Mesenchymal stem cell (in vitro differentiated cells and primary cell): ENCODE results near the gene HLA-DPA1.

Source experiments
- DNase-seq: peaks from one replicate; pipeline ENCODE4 v3.0.0-alpha.2; 2013
- H2AFZ ChIP-seq: one replicate; pipeline ENCODE4 v1.6.1; 2013; ENCODE audit warnings: low read depth, mild to moderate bottlenecking, control low read depth, inconsistent platforms, low read length, moderate library complexity
- H2AK5ac ChIP-seq: 2 replicates; pipeline ENCODE4 v1.6.1; 2013; ENCODE audit warnings: low read length, moderate library complexity, mild to moderate bottlenecking, inconsistent platforms; ENCODE audit not compliant: severe bottlenecking
- H2BK120ac ChIP-seq: one replicate; pipeline ENCODE4 v1.6.1; 2013; ENCODE audit warnings: low read depth, mild to moderate bottlenecking, inconsistent platforms, low read length, moderate library complexity
- H2BK12ac ChIP-seq, 2 experiments: one replicate each; pipeline ENCODE4 v1.6.1; 2013; ENCODE audit warnings: inconsistent platforms in 2 of 2, low read length in 2 of 2, mild to moderate bottlenecking in 2 of 2, moderate library complexity in 2 of 2, control low read depth in 1 of 2
- H2BK15ac ChIP-seq: one replicate; pipeline ENCODE4 v1.6.1; 2013; ENCODE audit warnings: mild to moderate bottlenecking, low read depth, inconsistent platforms; ENCODE audit not compliant: poor library complexity, severe bottlenecking
- H2BK5ac ChIP-seq: 2 replicates; pipeline ENCODE4 v1.6.1; 2013; ENCODE audit warnings: low read depth, mild to moderate bottlenecking, low read length, control low read depth, inconsistent platforms; ENCODE audit not compliant: poor library complexity, severe bottlenecking
- H3K14ac ChIP-seq, 2 experiments: one replicate each; pipeline ENCODE4 v1.6.1; 2013; ENCODE audit warnings: inconsistent platforms in 2 of 2, low read length in 2 of 2, control low read depth in 1 of 2, mild to moderate bottlenecking in 1 of 2, moderate library complexity in 1 of 2
- H3K18ac ChIP-seq, 2 experiments: one replicate each; pipeline ENCODE4 v1.6.1; 2013; ENCODE audit warnings: inconsistent platforms in 2 of 2, low read length in 2 of 2, control low read depth in 1 of 2, low read depth in 1 of 2, mild to moderate bottlenecking in 1 of 2
- H3K23ac ChIP-seq, 2 experiments: one replicate each; pipeline ENCODE4 v1.6.1; 2013; ENCODE audit warnings: inconsistent platforms in 2 of 2, low read length in 2 of 2, mild to moderate bottlenecking in 2 of 2, moderate library complexity in 2 of 2, control low read depth in 1 of 2
- H3K27ac ChIP-seq: 2 replicates; pipeline ENCODE4 v1.5.1; 2013; ENCODE audit warnings: mild to moderate bottlenecking, moderate library complexity, low read length, control low read depth, inconsistent platforms; ENCODE audit not compliant: poor library complexity, severe bottlenecking
- H3K27me3 ChIP-seq, 2 experiments: 2 replicates each; pipeline versions ENCODE4 v1.6.1 to v1.7.0; 2013; ENCODE audit warnings: low read length in 2 of 2, mild to moderate bottlenecking in 2 of 2, moderate library complexity in 2 of 2, control low read depth in 1 of 2, inconsistent platforms in 1 of 2; ENCODE audit not compliant: control insufficient read depth in 1 of 2, insufficient read depth in 1 of 2
- H3K36me3 ChIP-seq, 2 experiments: 2 replicates each; pipeline versions ENCODE4 v1.6.1 to v1.7.0; 2013; ENCODE audit warnings: low read length in 2 of 2, control low read depth in 1 of 2, inconsistent platforms in 1 of 2, low read depth in 1 of 2, mild to moderate bottlenecking in 1 of 2; ENCODE audit not compliant: insufficient read depth in 2 of 2, control insufficient read depth in 1 of 2
- H3K4ac ChIP-seq, 2 experiments: one replicate each; pipeline ENCODE4 v1.6.1; 2013; ENCODE audit warnings: inconsistent platforms in 2 of 2, low read length in 2 of 2, mild to moderate bottlenecking in 2 of 2, moderate library complexity in 2 of 2, control low read depth in 1 of 2, low read depth in 1 of 2
- H3K4me1 ChIP-seq: 2 replicates; pipeline ENCODE4 v1.6.1; 2013; ENCODE audit warnings: low read depth, low read length, control low read depth; ENCODE audit not compliant: control insufficient read depth, insufficient read depth
- H3K4me2 ChIP-seq: 2 replicates; pipeline ENCODE4 v1.6.1; 2013; ENCODE audit warnings: low read length, mild to moderate bottlenecking, inconsistent platforms; ENCODE audit not compliant: poor library complexity, severe bottlenecking
- H3K4me3 ChIP-seq, 2 experiments: 2 replicates each; pipeline versions ENCODE4 v1.5.1 to v1.7.0; 2013; ENCODE audit warnings: low read length in 2 of 2, mild to moderate bottlenecking in 2 of 2, control low read depth in 1 of 2, low read depth in 1 of 2; ENCODE audit not compliant: insufficient read depth in 1 of 2
- H3K79me1 ChIP-seq: replicated peaks from 2 replicates; pipeline ENCODE4 v1.6.1; 2013; ENCODE audit warnings: mild to moderate bottlenecking, control low read depth, low read length, inconsistent platforms; ENCODE audit not compliant: poor library complexity, severe bottlenecking
- H3K9ac ChIP-seq: 2 replicates; pipeline ENCODE4 v1.7.0; 2013; ENCODE audit warnings: mild to moderate bottlenecking, low read length, moderate library complexity
- H3K9me3 ChIP-seq: 2 replicates; pipeline ENCODE4 v1.7.0; 2013; ENCODE audit warnings: mild to moderate bottlenecking, low read length; ENCODE audit not compliant: control insufficient read depth
- H4K8ac ChIP-seq: one replicate; pipeline ENCODE4 v1.6.1; 2013; ENCODE audit warnings: inconsistent platforms, mild to moderate bottlenecking, low read length, moderate library complexity
- H4K91ac ChIP-seq: one replicate; pipeline ENCODE4 v1.6.1; 2013; ENCODE audit warnings: mild to moderate bottlenecking, low read length, inconsistent platforms
- WGBS: methylation state at CpG from one replicate; pipeline ENCODE4 v1.1.7; 2013; ENCODE audit warnings: mixed read lengths; 5-methylcytosine and 5-hydroxymethylcytosine counted together

HLA-DPA1 gene

GRCh38 chr6:33091957-33092356 is 18.5 kb upstream of the HLA-DPA1 start:
- no peak overlapping the region for H2AFZ ChIP-seq
- no peaks in the 10 kb centered on the region for H3K79me1 ChIP-seq
- H3K4me2 ChIP-seq = no peak overlapping the region
- no peaks in the 10 kb centered on the region for H3K9me3 ChIP-seq
- no peak overlapping the region for H3K23ac ChIP-seq
- no peak overlapping the region for H2BK12ac ChIP-seq
- no peak overlapping the region for H3K9ac ChIP-seq
- H3K4ac ChIP-seq = no peak overlapping the region
- no peak overlapping the region for H2BK15ac ChIP-seq
- peaks cover 2 to 12% of the 10 kb centered on the region in 2 experiments for H3K27me3 ChIP-seq
- peaks cover 0 to 12% of the 10 kb centered on the region in 2 experiments for H3K36me3 ChIP-seq
- no peak overlapping the region for H4K91ac ChIP-seq
- WGBS = 46% methylated on average over 9 of the region's 9 CpGs
- no peak overlapping the region for H3K18ac ChIP-seq
- no peak overlapping the region for H3K4me3 ChIP-seq
- H4K8ac ChIP-seq = no peak overlapping the region
- no peaks in the 10 kb centered on the region for H3K4me1 ChIP-seq
- no peak overlapping the region for H2AK5ac ChIP-seq
- no peak for DNase-seq
- no peak overlapping the region for H2BK5ac ChIP-seq
- no peak overlapping the region for H3K27ac ChIP-seq
- H2BK120ac ChIP-seq = no peak overlapping the region
- H3K14ac ChIP-seq = no peak overlapping the region

- Histone ChIP-seq H3K79me1 (no peaks in the 10 kb centered on the region), H2BK12ac (no peak overlapping the region), H3K4me3 (no peak overlapping the region), H3K18ac (no peak overlapping the region), H3K27ac (no peak overlapping the region), H3K9ac (no peak overlapping the region), H4K8ac (no peak overlapping the region), H3K4me1 (no peaks in the 10 kb centered on the region), H2BK120ac (no peak overlapping the region), H3K27me3 (peaks cover 0 to 5% of the 10 kb centered on the region in 2 experiments), H3K9me3 (no peaks in the 10 kb centered on the region), H2AFZ (no peak overlapping the region), H4K91ac (no peak overlapping the region), H3K36me3 (peaks cover 0 to 38% of the 10 kb centered on the region in 2 experiments), H2BK15ac (no peak overlapping the region), H2BK5ac (no peak overlapping the region), H2AK5ac (no peak overlapping the region), H3K4ac (no peak overlapping the region), H3K4me2 (no peak overlapping the region), H3K23ac (no peak overlapping the region), H3K14ac (no peak overlapping the region)
- 38% methylated on average over 3 of the region's 6 CpGs for WGBS
- no peak for DNase-seq
Measured at GRCh38 chr6:33088931-33089620, 15.6 kb upstream of the HLA-DPA1 start.

GRCh38 chr6:33088258-33088930 is 14.9 kb upstream of the HLA-DPA1 start:
- Histone ChIP-seq H3K23ac (no peak overlapping the region), H3K18ac (no peak overlapping the region), H2BK15ac (no peak overlapping the region), H3K27ac (no peak overlapping the region), H3K36me3 (peaks cover 0 to 45% of the 10 kb centered on the region in 2 experiments), H2BK120ac (no peak overlapping the region), H2BK12ac (no peak overlapping the region), H3K9ac (no peak overlapping the region), H3K79me1 (no peaks in the 10 kb centered on the region), H3K27me3 (peaks cover 0 to 5% of the 10 kb centered on the region in 2 experiments), H2AK5ac (no peak overlapping the region), H4K91ac (no peak overlapping the region), H4K8ac (no peak overlapping the region), H2AFZ (no peak overlapping the region), H3K9me3 (no peaks in the 10 kb centered on the region), H3K4me3 (no peak overlapping the region), H2BK5ac (no peak overlapping the region), H3K14ac (no peak overlapping the region), H3K4me1 (no peaks in the 10 kb centered on the region), H3K4me2 (no peak overlapping the region), H3K4ac (no peak overlapping the region)
- 45% methylated on average over 3 of the region's 3 CpGs for WGBS
- DNase-seq = no peak

- Histone ChIP-seq H2BK12ac (no peak overlapping the region), H3K27ac (no peak overlapping the region), H3K18ac (no peak overlapping the region), H3K23ac (no peak overlapping the region), H3K9me3 (no peaks in the 10 kb centered on the region), H3K27me3 (peaks cover 0 to 8% of the 10 kb centered on the region in 2 experiments), H2BK5ac (no peak overlapping the region), H3K79me1 (no peaks in the 10 kb centered on the region), H2BK120ac (no peak overlapping the region), H3K4me3 (no peak overlapping the region), H3K36me3 (peaks cover 0 to 45% of the 10 kb centered on the region in 2 experiments), H2AFZ (no peak overlapping the region), H3K4me1 (peaks cover 6% of the 10 kb centered on the region), H3K9ac (no peak overlapping the region), H2BK15ac (no peak overlapping the region), H3K4ac (no peak overlapping the region), H3K14ac (no peak overlapping the region), H2AK5ac (no peak overlapping the region), H4K8ac (no peak overlapping the region), H3K4me2 (no peak overlapping the region), H4K91ac (no peak overlapping the region)
- DNase-seq = no peak
- WGBS = 93% methylated on average over 8 of the region's 8 CpGs
Measured at GRCh38 chr6:33085627-33086026, 12.2 kb upstream of the HLA-DPA1 start.
